Femur (tissue), 1 donor: ENCODE measurements around the gene SYN1.
"Not testable (repeated sequence)": the region's sequence is repeated elsewhere in the genome, so short reads cannot be mapped to it uniquely, and the experiment has no call there.

Source experiments
- DNase-seq: peaks from one replicate; pipeline ENCODE4 v3.0.0-alpha.2; 2017

Gene SYN1

GRCh38 chrX:47633689-47634590, 14.3 kb upstream of the SYN1 start:
- DNase-seq = no peak

GRCh38 chrX:47632666-47633065, 13.0 kb upstream of the SYN1 start:
- no peak for DNase-seq

GRCh38 chrX:47631676-47632075, 12.0 kb upstream of the SYN1 start:
- DNase-seq = no peak

GRCh38 chrX:47629419-47630200, 10.0 kb upstream of the SYN1 start, which contains the start of gene CFP:
Gene CFP (minus strand): TSS chrX:47629930. CDS start chrX:47629844, 86 bp downstream.
- no peak for DNase-seq

- DNase-seq = no peak
These were observed 9.3 kb upstream of the SYN1 start for GRCh38 chrX:47628982-47629381.

GRCh38 chrX:47625365-47625764, 5.7 kb upstream of the SYN1 start:
- DNase-seq = no peak

GRCh38 chrX:47623540-47624027, 3.9 kb upstream of the SYN1 start:
- DNase-seq = peak; percentile 75

GRCh38 chrX:47621851-47622250, 2.2 kb upstream of the SYN1 start:
- DNase-seq = no peak

GRCh38 chrX:47620303-47620685, 637 bp upstream of the SYN1 start:
- DNase-seq = no peak

- no peak for DNase-seq
These were observed 653 bp downstream of the SYN1 start for GRCh38 chrX:47618923-47619485.

- DNase-seq = no peak
These were observed 5.0 kb downstream of the SYN1 start for GRCh38 chrX:47614618-47615017.

- no peak for DNase-seq
These were observed 6.6 kb downstream of the SYN1 start for GRCh38 chrX:47613082-47613481.

GRCh38 chrX:47612418-47612817, 7.2 kb downstream of the SYN1 start:
- DNase-seq = no peak

GRCh38 chrX:47611926-47612325, 7.7 kb downstream of the SYN1 start:
- DNase-seq = no peak

GRCh38 chrX:47611489-47611888, 8.2 kb downstream of the SYN1 start:
- no peak for DNase-seq

- DNase-seq = no peak
These were observed 9.1 kb downstream of the SYN1 start for GRCh38 chrX:47610511-47610910.

- DNase-seq = no peak
These were observed 11.4 kb downstream of the SYN1 start for GRCh38 chrX:47608130-47608810.

GRCh38 chrX:47607091-47607490, 12.6 kb downstream of the SYN1 start:
- DNase-seq = no peak

- no peak for DNase-seq
These were observed 14.6 kb downstream of the SYN1 start for GRCh38 chrX:47605024-47605423.

GRCh38 chrX:47603125-47603524, 16.5 kb downstream of the SYN1 start:
- not testable (repeated sequence) for DNase-seq

- no peak for DNase-seq
These were observed 22.4 kb downstream of the SYN1 start for GRCh38 chrX:47597222-47597621.

GRCh38 chrX:47596256-47596655, 23.4 kb downstream of the SYN1 start:
- no peak for DNase-seq

- DNase-seq = no peak
These were observed 23.9 kb downstream of the SYN1 start for GRCh38 chrX:47595716-47596251.
